Mucosa of gallbladder (tissue), 1 donor: ENCODE data around the gene HYCC2. TPM values are rescaled to one million over a fixed set of nuclear protein-coding genes. Genes with fewer than 3 reads are reported as not detected.
A peak's percentile ranks its signal among the peaks of the same experiment; 100 is the strongest.
"Not testable (repeated sequence)": the region's sequence is repeated elsewhere in the genome, so short reads cannot be mapped to it uniquely, and the experiment has no call there.

Experiments
- DNase-seq: peaks from one replicate; pipeline ENCODE4 v3.0.0-alpha.2; 2020; ENCODE audit warnings: low spot score
- total RNA-seq: library from RNA; stranded (reverse); gene quantifications from one replicate; pipeline ENCODE4 v1.2.1, GENCODE V29; 2021
- donor health status: DM: no; HTN: no; CAD: no.

HYCC2 gene
- 18.8 TPM for total RNA-seq

GRCh38 chr2:201071479-201072200 is at the start of gene HYCC2, which contains the start of gene NDUFB3:
HYCC2 (minus strand) TSS chr2:201071671; CDS start chr2:201024009, 47,662 bp downstream.
NDUFB3 (plus strand) TSS chr2:201072001; CDS start chr2:201078883, 6,882 bp downstream.
- DNase-seq, result peak; percentile 94

GRCh38 chr2:201118961-201119854 is 47.7 kb upstream of the HYCC2 start:
- no peak for DNase-seq

DNA sequence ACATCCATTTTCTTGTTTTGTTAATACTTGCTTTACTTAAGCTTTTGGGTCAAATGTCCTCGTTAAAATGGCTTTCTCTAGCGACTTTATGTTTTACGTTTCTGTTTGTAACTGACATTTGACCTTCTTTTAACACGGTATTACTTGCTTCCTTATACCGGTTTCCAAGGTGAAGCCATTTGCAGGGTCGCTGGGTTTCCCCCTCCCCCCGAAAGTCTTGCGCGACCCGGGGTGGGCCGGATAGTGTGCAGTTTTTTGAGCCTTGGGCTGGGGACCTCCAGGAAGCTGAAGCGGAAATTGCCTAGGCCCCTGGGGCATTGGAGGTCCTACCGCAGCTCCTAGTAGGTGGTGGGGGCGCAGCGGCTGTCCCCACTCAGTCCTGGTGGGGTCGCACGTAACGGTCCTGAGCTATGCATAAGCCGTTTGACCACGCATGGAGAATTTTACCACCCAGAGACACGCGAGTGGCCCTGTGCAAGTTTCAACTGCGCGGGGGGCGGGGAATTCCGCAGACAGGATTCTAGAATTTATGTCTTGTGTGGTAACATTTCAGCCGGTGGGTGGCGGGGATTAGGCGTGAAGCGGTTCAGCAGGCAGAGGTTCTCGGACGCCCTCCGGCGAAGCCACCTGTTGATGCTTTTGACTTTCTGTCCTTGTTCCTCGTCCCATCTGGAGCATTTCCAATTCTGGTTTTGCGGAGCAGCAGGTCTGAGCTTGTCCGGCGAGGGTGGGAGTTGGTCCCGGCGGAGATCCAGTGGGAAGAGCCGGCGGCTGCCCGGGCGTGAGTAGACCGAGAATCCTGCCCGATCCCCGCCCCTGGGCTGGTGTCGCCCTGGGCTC is 46.9 kb upstream of the HYCC2 start:
- DNase-seq, result peak; percentile 91

GRCh38 chr2:201117735-201118094 is 46.2 kb upstream of the HYCC2 start:
- not testable (repeated sequence) for DNase-seq

DNA sequence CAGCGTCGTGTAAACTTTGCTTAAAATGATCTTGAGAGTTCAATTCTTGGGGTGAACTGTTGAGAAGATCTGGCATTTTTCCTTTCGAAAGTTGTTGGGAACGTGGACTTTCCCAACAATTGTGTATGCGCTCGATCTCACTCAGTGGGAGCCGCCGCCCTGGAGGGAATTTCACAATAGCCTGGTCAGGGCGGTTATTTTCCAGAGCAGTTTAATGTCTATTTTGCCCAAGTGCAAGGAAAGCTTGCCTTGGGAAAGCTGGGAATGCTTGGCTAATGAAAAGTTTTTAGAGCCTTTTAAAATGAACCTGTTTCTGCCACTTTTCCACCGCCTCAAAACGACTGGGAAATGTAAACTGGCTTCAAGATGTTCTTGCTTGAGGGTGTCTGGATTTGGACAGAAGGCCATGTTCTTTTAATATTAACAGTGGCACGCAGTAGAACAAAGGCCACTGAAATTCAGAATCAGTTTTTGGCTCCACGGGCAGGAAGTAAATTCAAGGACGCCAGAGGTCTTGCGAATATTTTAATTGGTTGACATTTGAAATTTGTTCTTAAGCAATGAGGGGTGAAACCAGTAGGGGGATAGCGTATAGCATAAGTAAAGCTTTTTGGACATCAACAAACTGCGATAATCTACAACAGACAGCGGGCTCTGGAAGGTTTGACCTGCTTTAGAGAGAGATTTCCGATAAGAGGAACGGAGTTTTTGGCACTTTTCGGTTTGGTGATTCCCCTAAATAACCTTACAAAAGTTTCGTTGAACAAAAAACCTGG is 45.7 kb upstream of the HYCC2 start:
- peak; percentile 67 for DNase-seq

GRCh38 chr2:201116115-201116958 is 44.9 kb upstream of the HYCC2 start, which contains the start of gene CFLAR:
CFLAR (plus strand) TSS chr2:201116164; CDS start chr2:201129866, 13,702 bp downstream.
- peak; percentile 71 for DNase-seq

- DNase-seq, result no peak
Observed at GRCh38 chr2:201114846-201115245, 43.4 kb upstream of the HYCC2 start.

DNA sequence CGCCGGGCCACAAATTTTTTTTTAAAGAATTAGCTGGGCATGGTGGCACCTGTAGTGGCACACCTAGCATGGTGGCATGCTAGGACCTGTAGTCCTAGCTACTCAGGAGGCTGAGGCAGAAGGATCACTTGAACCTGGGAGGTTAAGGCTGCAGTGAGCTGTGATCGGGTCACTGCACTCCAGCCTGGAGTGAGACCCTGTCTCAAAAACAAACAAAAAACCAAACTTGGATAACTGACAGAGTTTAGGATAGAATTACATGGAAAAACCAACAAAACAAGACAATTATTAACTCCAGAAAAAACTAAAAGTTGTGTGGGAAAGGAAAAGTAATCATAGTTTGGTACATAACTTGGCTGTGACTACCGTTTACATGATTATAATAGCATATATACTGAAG is 42.9 kb upstream of the HYCC2 start:
- DNase-seq, result no peak

DNA sequence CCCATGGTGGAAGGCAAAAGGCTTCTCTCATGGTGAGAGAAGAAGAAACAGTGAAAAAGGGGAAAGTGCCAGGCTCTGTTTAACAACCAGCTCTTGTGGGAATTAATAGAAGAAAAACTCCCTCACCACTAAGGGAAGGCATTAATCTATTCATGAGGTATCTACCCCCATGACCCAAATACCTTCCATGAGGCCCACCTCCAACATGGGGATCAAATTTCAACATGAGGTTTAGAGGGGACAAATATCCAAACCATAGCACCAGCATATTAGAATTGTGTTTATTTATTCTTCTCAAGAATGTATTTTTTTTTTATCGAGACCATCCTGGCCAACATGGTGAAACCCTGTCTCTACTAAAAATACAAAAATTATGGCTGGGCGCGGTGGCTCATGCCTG is 39.6 kb upstream of the HYCC2 start:
- DNase-seq, result no peak

- DNase-seq, result no peak
Observed at GRCh38 chr2:201110615-201111014, 39.1 kb upstream of the HYCC2 start.

DNA sequence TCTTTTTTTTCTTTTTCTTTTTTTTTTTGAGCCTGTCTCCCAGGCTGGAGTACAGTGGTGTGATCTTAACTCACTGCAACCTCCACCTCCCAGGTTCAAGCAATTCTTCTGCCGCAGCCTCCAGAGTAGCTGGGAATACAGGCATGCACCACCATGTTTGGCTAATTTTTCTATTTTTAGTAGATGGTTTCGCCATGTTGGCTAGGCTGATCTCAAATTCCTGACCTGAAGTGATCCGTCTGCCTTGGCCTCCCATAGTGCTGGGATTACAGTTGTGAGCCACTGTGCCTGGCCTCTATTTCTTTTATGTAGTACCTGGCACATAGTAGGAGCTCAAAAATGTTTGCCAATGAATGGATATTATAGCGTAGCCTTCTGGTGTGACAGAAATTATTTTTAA is 37.7 kb upstream of the HYCC2 start:
- no peak for DNase-seq

GRCh38 chr2:201108341-201108740 is 36.9 kb upstream of the HYCC2 start:
- DNase-seq, result no peak

- DNase-seq, result no peak
Observed at GRCh38 chr2:201107624-201108023, 36.2 kb upstream of the HYCC2 start.

GRCh38 chr2:201105759-201106158 is 34.3 kb upstream of the HYCC2 start:
- DNase-seq, result no peak

DNA sequence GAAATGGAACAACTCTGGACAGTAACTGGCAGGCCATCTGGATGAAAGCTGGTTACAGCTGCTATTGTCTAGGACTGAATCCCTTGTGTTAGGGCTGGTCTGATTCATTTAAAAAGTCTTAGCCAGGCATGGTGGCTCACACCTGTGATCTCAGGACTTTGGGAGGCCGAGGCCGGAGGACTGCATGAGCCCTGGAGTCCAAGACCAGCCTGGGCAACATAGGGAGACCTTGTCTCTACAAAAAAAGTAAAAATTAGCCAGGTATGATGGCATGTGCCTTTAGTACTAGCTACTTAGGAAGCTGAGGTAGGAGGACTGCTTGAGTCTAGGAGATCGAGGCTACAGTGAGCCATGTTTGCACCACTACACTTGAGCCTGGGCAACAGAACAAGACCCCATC is 29.0 kb upstream of the HYCC2 start:
- no peak for DNase-seq

DNA sequence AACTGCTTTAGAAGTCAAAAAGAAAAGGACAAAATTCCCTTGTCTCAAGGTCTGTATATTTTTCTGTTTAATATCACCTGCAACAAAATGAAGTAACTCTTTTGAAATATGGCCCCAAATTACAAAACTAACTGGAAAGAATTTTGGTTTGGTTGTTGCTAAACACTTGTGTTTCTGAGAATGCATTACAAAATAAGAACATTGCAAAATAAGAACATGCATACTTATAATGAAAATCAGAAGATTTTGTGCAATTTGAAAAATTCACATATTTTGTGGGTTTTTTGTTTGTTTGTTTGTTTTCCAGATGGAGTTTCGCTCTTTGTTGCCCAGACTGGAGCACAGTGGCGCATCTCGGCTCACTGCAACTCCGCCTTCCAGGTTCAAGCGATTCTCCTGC is 22.1 kb upstream of the HYCC2 start:
- DNase-seq, result no peak

GRCh38 chr2:201090574-201090973 is 19.1 kb upstream of the HYCC2 start:
- no peak for DNase-seq

DNA sequence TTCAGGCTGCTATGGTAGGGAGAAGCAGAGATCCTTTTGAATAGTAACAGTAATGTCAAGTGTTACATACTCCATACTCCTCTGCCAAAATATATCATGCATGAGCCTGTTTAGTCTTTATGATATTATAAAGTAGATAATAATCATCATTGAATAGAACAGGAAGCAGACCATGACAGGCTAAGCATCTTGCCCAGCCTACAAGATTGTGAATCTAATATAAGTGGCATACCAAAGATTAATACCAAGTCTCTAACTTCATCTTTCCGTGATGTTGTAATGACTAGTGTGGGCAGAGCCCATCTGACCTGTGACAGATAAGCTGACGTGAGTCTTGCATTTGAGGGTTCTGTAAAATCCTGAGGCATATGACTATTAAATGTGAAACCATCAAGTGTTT is 13.4 kb upstream of the HYCC2 start:
- DNase-seq, result no peak

- no peak for DNase-seq
Observed at GRCh38 chr2:201074996-201075395, 3.5 kb upstream of the HYCC2 start.

DNA sequence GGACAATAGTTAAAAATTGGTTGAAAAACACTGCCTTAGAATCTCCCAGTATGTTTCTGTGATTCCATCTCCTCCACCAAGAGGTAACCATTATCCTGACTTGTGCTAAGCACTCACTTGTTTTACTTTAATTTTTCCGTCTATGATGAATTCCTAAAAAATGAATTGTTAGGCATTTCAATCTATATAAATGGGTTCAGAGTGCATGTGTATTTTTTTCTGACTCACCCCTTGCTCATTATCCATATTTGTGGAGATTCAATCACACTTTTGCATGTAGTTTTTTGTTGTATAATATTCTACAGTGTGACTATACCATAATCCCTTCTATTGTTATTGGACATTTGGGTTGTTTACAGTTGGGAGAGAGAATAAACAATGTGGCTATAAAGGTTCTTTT is 1.6 kb upstream of the HYCC2 start:
- DNase-seq, result no peak
